GM12878 (cell line): ENCODE measurements around the gene TP53I3. TPM values are rescaled to one million over a fixed set of nuclear protein-coding genes. Genes with fewer than 3 reads are reported as not detected.

Experiments
- ATAC-seq: fragments of 200-7000 bp; cut with Tn5 transposase; 3 replicates; pipeline ENCODE4 v1.9.1; 2020; ENCODE audit warnings: mild to moderate bottlenecking, moderate library complexity
- BruUV-seq: library from RNA; stranded (reverse); fragments of 400-500 nt; replicated peaks from 2 replicates; lab custom pipeline; 2021; lab: Mats Ljungman, UMichigan
- CTCF ChIA-PET: fragments of 300-600 bp; sonication (Branson Sonifier 250); formaldehyde crosslinking; extraction: SDS; loops from one replicate; lab custom pipeline; 2021; ENCODE audit warnings: inconsistent platforms; lab: Yijun Ruan, JAX
- POLR2A ChIA-PET: fragments of 350-600 bp; formaldehyde crosslinking; extraction: SDS; loops from one replicate; lab custom pipeline; 2021; ENCODE audit warnings: inconsistent platforms; lab: Charles Lee
- RAD21 ChIA-PET: fragments of 300-600 bp; sonication (Branson Sonifier 250); formaldehyde crosslinking; loops from one replicate; lab custom pipeline; 2023; ENCODE audit warnings: antibody characterized with exemption; ENCODE audit not compliant: unreplicated experiment; lab: Charles Lee
- SMC1A ChIA-PET: fragments of 300-600 bp; sonication (Branson Sonifier 250); formaldehyde crosslinking; loops from one replicate; lab custom pipeline; 2023; ENCODE audit not compliant: unreplicated experiment, uncharacterized antibody; lab: Charles Lee
- DNase-seq: peaks from one replicate; pipeline ENCODE4 v3.0.0-alpha.2; 2011; ENCODE audit warnings: low read depth, low spot score
- FAIRE-seq: peaks from 3 replicates; lab custom pipeline; 2011; peaks lifted over from hg19 to GRCh38; lab: Jason Lieb, UNC
- H2AFZ ChIP-seq: 2 replicates; pipeline ENCODE4 v1.6.0; 2011; ENCODE audit warnings: low read depth, low read length, control low read depth; ENCODE audit not compliant: control insufficient read depth
- H3K27ac ChIP-seq: 2 replicates; pipeline ENCODE4 v1.5.1; 2011; ENCODE audit warnings: control low read depth; ENCODE audit not compliant: control insufficient read depth, insufficient read depth
- H3K27me3 ChIP-seq, 2 experiments: replicated peaks in 1 of 2; 2 replicates each; pipeline versions ENCODE4 v1.6.0 to v1.6.1; 2011; ENCODE audit warnings: low read length in 1 of 2; ENCODE audit not compliant: control insufficient read depth in 2 of 2, insufficient read depth in 2 of 2
- H3K36me3 ChIP-seq, 2 experiments: 2 replicates each; pipeline ENCODE4 v1.5.1; 2011; ENCODE audit warnings: low read length in 1 of 2; ENCODE audit not compliant: control insufficient read depth in 2 of 2, insufficient read depth in 2 of 2
- H3K4me1 ChIP-seq: 2 replicates; pipeline ENCODE4 v1.6.1; 2011; ENCODE audit warnings: mild to moderate bottlenecking, low read length, moderate library complexity, mixed read lengths; ENCODE audit not compliant: control insufficient read depth, insufficient read depth
- H3K4me2 ChIP-seq: 2 replicates; pipeline ENCODE4 v1.6.0; 2011; ENCODE audit warnings: control low read depth; ENCODE audit not compliant: control insufficient read depth, insufficient read depth
- H3K4me3 ChIP-seq: fragments of 200-600 bp; sonication (generic); 2 replicates; pipeline ENCODE4 v1.5.1; 2016
- H3K79me2 ChIP-seq: 2 replicates; pipeline ENCODE4 v1.6.0; 2011; ENCODE audit warnings: low read length; ENCODE audit not compliant: control insufficient read depth, insufficient read depth
- H3K9ac ChIP-seq: 2 replicates; pipeline ENCODE4 v1.8.0; 2011; ENCODE audit warnings: low read length, control low read depth, mixed read lengths; ENCODE audit not compliant: control insufficient read depth, insufficient read depth
- H3K9me3 ChIP-seq: replicated peaks from 3 replicates; pipeline ENCODE4 v1.5.1; 2011; ENCODE audit warnings: mild to moderate bottlenecking, low read length; ENCODE audit not compliant: control insufficient read depth, insufficient read depth
- H4K20me1 ChIP-seq: 2 replicates; pipeline ENCODE4 v1.6.0; 2011; ENCODE audit not compliant: control insufficient read depth, insufficient read depth
- BCL11A ChIP-seq: IDR thresholded peaks from 2 replicates; pipeline ENCODE4 v1.6.1; 2011; ENCODE audit warnings: low read depth, low read length
- CEBPZ ChIP-seq: fragments of 150-350 bp; IDR thresholded peaks from 2 replicates; pipeline ENCODE4 v1.6.1; 2016; ENCODE audit warnings: low read depth, low read length
- ESRRA ChIP-seq: IDR thresholded peaks from 2 replicates; pipeline ENCODE4 v1.6.1; 2012; ENCODE audit warnings: mild to moderate bottlenecking, low read length, improper control_type of control experiment
- NFXL1 ChIP-seq: fragments of 450-650 bp; IDR thresholded peaks from 2 replicates; pipeline ENCODE4 v1.6.1; 2017; ENCODE audit warnings: antibody characterized with exemption, mild to moderate bottlenecking, borderline replicate concordance
- RELA ChIP-seq: fragments of 450-650 bp; IDR thresholded peaks from 2 replicates; pipeline ENCODE4 v1.8.0; 2014; ENCODE audit warnings: borderline replicate concordance; ENCODE audit not compliant: partially characterized antibody
- WGBS: methylation state at CpG from one replicate; pipeline ENCODE4 v1.1.6; 2016; ENCODE audit warnings: low lambda C conversion rate; ENCODE audit not compliant: insufficient replicate concordance, insufficient coverage; ENCODE audit errors: missing lambda C conversion rate; 5-methylcytosine and 5-hydroxymethylcytosine counted together
- in situ Hi-C: fragments of 300-500 bp; cut with MboI; formaldehyde crosslinking; loops from 9 replicates; pipeline ENCODE4 v1.14.3; 2018; ENCODE audit warnings: mixed read lengths
- intact Hi-C: fragments of 100-400 bp; cut with micrococcal nuclease; formaldehyde crosslinking; loops from one replicate; pipeline ENCODE4 v1.14.2; 2022; ENCODE audit not compliant: unreplicated experiment
- polyA plus RNA-seq, 11 experiments: library from polyadenylated mRNA; depleted of rRNA in 4 of 11; unstranded in 6 of 11; stranded (reverse) in 5 of 11; fragments of >200 nt; fragmentation: Nextera tagmentation in 4 of 11; fragmentation: Illumina TruSeq in 1 of 11; extraction: Ambion mirVana in 4 of 11; extraction: Trizol in 1 of 11; gene quantifications; 1 replicate in 1 of 11; 2 replicates in 10 of 11; pipeline versions ENCODE4 v1.2.1 to v1.2.3, GENCODE V29; 2011 to 2016; ENCODE audit warnings: inconsistent platforms in 2 of 11, missing spikeins in 2 of 11, low read depth in 1 of 11
- total RNA-seq, 4 experiments: library from RNA; depleted of rRNA in 3 of 4; stranded (reverse); fragments of >200 nt in 3 of 4; fragmentation: Illumina TruSeq in 1 of 4; extraction: Trizol in 1 of 4; gene quantifications; 2 replicates each; pipeline versions ENCODE4 v1.2.1 to v1.2.3, GENCODE V29; 2013 to 2021
- TF ChIP-seq, protein P1 (sequence below): IDR thresholded peaks from 2 replicates; pipeline ENCODE4 v1.6.1; 2011; ENCODE audit warnings: mild to moderate bottlenecking, low read depth, low read length, moderate library complexity; ENCODE audit not compliant: insufficient replicate concordance
- TF ChIP-seq, protein P2 (sequence below): fragments of 450-650 bp; IDR thresholded peaks from 2 replicates; pipeline ENCODE4 v1.6.1; 2016; ENCODE audit warnings: mild to moderate bottlenecking

The TP53I3 gene
- total and polyA plus RNA-seq, 10 of the 15 experiments (the other 5 are each of a cell fraction or from before 2014, with no cell fraction given) = 1.4 to 57.4 (median 11.6) TPM

DNA sequence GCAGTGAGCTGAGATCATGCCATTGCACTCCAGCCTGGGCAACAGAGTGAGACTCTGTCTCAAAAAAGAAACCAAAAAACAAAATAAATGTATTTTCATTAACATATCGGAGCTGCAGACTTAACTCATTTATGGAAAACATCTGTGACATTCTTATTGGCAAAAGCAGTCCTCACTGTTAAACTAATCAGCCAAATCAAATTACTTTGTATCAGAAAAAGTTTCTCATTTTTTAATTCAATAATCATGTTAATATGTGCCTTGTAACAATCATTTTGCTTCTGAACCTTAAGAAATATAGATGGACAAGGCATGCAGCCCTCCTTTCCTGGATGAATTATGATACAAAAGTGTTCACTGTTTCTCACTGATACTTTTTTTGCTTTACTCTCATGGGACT, 18.0 kb upstream of the TP53I3 start:
- peaks cover 9% of the 10 kb centered on the region for H3K4me1 ChIP-seq
- H3K27ac ChIP-seq = no peak overlapping the region
- in situ Hi-C loops = no loop called here
- no peak overlapping the region for H3K4me2 ChIP-seq
- no peak overlapping the region for H3K4me3 ChIP-seq
- ChIA-PET RAD21 (no interaction called here), CTCF (interaction anchor here (1.3 to 1.6 kb wide), 2 partner anchors 11 to 17 kb away, joined by 3 read pairs; no protein-coding TSS in a partner anchor)
- H3K27me3 ChIP-seq = no peaks in the 10 kb centered on the region
- H4K20me1 ChIP-seq = no peaks in the 10 kb centered on the region
- BruUV-seq = no TSS peak
- TF ChIP-seq BCL11A = no peak
- TF ChIP-seq RELA = no peak
- TF ChIP-seq, protein P1, sequence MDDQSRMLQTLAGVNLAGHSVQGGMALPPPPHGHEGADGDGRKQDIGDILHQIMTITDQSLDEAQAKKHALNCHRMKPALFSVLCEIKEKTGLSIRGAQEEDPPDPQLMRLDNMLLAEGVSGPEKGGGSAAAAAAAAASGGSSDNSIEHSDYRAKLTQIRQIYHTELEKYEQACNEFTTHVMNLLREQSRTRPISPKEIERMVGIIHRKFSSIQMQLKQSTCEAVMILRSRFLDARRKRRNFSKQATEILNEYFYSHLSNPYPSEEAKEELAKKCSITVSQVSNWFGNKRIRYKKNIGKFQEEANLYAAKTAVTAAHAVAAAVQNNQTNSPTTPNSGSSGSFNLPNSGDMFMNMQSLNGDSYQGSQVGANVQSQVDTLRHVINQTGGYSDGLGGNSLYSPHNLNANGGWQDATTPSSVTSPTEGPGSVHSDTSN = no peak
- TF ChIP-seq NFXL1 = no peak
- no peak for TF ChIP-seq ESRRA
- TF ChIP-seq, all 136 proteins: peak for 0
- Histone ChIP-seq H2AFZ (no peak overlapping the region), H3K79me2 (no peaks in the 10 kb centered on the region), H3K9ac (no peak overlapping the region), H3K9me3 (no peaks in the 10 kb centered on the region; the same call in 1 of the 3 replicates), H3K36me3 (no peaks in the 10 kb centered on the region)
- intact Hi-C loops = no loop called here
- FAIRE-seq = no peak
- no peak for ATAC-seq
- ChIA-PET POLR2A (no interaction called here), SMC1A (interaction anchor here (1.1 to 1.5 kb wide), 3 partner anchors 11 to 56 kb away, joined by 3 to 4 read pairs (median 4); partner anchors contain the start of gene WDCP)
- WGBS = 100% methylated on average over 1 of the region's 1 CpG
- no peak for DNase-seq

- intact Hi-C loops = no loop called here
- CTCF ChIA-PET = interaction anchor here (1.6 kb wide), 1 partner anchor 17 kb away, joined by 3 read pairs; no protein-coding TSS in a partner anchor
These were observed 17.4 kb upstream of the TP53I3 start for GRCh38 chr2:24101992-24102391.

More at GRCh38 chr2:24101992-24102391, 17.4 kb upstream of the TP53I3 start:
- WGBS = 78% methylated on average over 2 of the region's 2 CpGs
- H3K4me1 ChIP-seq = peaks cover 9% of the 10 kb centered on the region
- no peaks in the 10 kb centered on the region for H3K36me3 ChIP-seq
- H3K79me2 ChIP-seq = no peaks in the 10 kb centered on the region
- BruUV-seq = no TSS peak
- H3K9me3 ChIP-seq = no peaks in the 10 kb centered on the region; the same call in 1 of the 3 replicates
- no peak for DNase-seq
- TF ChIP-seq CEBPZ = no peak
- TF ChIP-seq, protein P2, sequence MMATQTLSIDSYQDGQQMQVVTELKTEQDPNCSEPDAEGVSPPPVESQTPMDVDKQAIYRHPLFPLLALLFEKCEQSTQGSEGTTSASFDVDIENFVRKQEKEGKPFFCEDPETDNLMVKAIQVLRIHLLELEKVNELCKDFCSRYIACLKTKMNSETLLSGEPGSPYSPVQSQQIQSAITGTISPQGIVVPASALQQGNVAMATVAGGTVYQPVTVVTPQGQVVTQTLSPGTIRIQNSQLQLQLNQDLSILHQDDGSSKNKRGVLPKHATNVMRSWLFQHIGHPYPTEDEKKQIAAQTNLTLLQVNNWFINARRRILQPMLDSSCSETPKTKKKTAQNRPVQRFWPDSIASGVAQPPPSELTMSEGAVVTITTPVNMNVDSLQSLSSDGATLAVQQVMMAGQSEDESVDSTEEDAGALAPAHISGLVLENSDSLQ = peak; percentile 78; the same call in 1 of the 2 replicates
- ChIA-PET SMC1A (interaction anchor here (1.1 to 1.5 kb wide), 2 partner anchors 22 to 55 kb away, joined by 3 to 4 read pairs; partner anchors contain the start of gene WDCP), RAD21 (no interaction called here), POLR2A (no interaction called here)
- no peak overlapping the region for H3K27ac ChIP-seq
- H3K4me3 ChIP-seq = no peak overlapping the region
- ATAC-seq = no peak
- in situ Hi-C loops = no loop called here
- no peaks in the 10 kb centered on the region for H4K20me1 ChIP-seq
- H3K9ac ChIP-seq = no peak overlapping the region
- H2AFZ ChIP-seq = no peak overlapping the region
- H3K27me3 ChIP-seq = no peaks in the 10 kb centered on the region
- H3K4me2 ChIP-seq = no peak overlapping the region
- no peak for FAIRE-seq
